ENCODE results near the gene ATRN. TPM values are rescaled to one million over a fixed set of nuclear protein-coding genes. Genes with fewer than 3 reads are reported as not detected.

The ATRN gene
- total and polyA plus RNA-seq, 4 donors = 8.4 to 104 (median 46.0) TPM

GRCh38 chr20:3652221-3652620 lies 181.4 kb downstream of the ATRN start:
- DNase-seq (ENCODE audit: low spot score) = no peak
- 94% methylated on average over 9 of the region's 9 CpGs for WGBS
- Histone ChIP-seq H3K27ac (ENCODE audit: low read depth in 1 of 2, low read length in 2 of 2) (no peak overlapping the region), H3K9ac (ENCODE audit: low read depth in 1 of 2, low read length in 2 of 2) (no peak overlapping the region), H3K27me3 (ENCODE audit: control insufficient read depth in 4 of 4, insufficient read depth in 4 of 4, low read length in 3 of 4) (no peaks in the 10 kb centered on the region), H3K9me3 (ENCODE audit: control insufficient read depth in 4 of 4, low read length in 3 of 4) (peaks cover 0 to 2% (median 0%) of the 10 kb centered on the region in 4 donors), H3K4me1 (ENCODE audit: control insufficient read depth in 4 of 4, insufficient read depth in 4 of 4, low read length in 3 of 4) (no peaks in the 10 kb centered on the region), H3K4me3 (ENCODE audit: low read depth in 1 of 3, low read length in 3 of 3) (no peak overlapping the region), H3K36me3 (ENCODE audit: control insufficient read depth in 4 of 4, insufficient read depth in 3 of 4, low read depth in 1 of 4, low read length in 3 of 4) (peaks cover 4 to 24% (median 13%) of the 10 kb centered on the region in 4 donors)
- TF ChIP-seq NR2F2 (IDR thresholded peaks at IDR 0.05) = no peak
- no peak for TF ChIP-seq GABPA (IDR thresholded peaks at IDR 0.05 in 1 of 2, conservative IDR thresholded peaks at IDR 0.05 in 1 of 2)
- TF ChIP-seq FOXA2 (IDR thresholded peaks at IDR 0.05) = no peak
- TF ChIP-seq SP1 (IDR thresholded peaks at IDR 0.05) = no peak
- TF ChIP-seq EGR1 (IDR thresholded peaks at IDR 0.05; ENCODE audit: low read depth in 2 of 2) = no peak
- TF ChIP-seq, protein P1, sequence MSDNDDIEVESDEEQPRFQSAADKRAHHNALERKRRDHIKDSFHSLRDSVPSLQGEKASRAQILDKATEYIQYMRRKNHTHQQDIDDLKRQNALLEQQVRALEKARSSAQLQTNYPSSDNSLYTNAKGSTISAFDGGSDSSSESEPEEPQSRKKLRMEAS (IDR thresholded peaks at IDR 0.05) = no peak
- TF ChIP-seq HNF4G (IDR thresholded peaks at IDR 0.05) = no peak
- TF ChIP-seq HNF4A (conservative IDR thresholded peaks at IDR 0.05) = no peak
- no peak for TF ChIP-seq REST (IDR thresholded peaks at IDR 0.05)
- no peak for TF ChIP-seq RXRA (IDR thresholded peaks at IDR 0.05)
- TF ChIP-seq, protein P2, sequence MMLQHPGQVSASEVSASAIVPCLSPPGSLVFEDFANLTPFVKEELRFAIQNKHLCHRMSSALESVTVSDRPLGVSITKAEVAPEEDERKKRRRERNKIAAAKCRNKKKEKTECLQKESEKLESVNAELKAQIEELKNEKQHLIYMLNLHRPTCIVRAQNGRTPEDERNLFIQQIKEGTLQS (IDR thresholded peaks at IDR 0.05) = no peak
- TF ChIP-seq YY1 (IDR thresholded peaks at IDR 0.05) = no peak

DNA sequence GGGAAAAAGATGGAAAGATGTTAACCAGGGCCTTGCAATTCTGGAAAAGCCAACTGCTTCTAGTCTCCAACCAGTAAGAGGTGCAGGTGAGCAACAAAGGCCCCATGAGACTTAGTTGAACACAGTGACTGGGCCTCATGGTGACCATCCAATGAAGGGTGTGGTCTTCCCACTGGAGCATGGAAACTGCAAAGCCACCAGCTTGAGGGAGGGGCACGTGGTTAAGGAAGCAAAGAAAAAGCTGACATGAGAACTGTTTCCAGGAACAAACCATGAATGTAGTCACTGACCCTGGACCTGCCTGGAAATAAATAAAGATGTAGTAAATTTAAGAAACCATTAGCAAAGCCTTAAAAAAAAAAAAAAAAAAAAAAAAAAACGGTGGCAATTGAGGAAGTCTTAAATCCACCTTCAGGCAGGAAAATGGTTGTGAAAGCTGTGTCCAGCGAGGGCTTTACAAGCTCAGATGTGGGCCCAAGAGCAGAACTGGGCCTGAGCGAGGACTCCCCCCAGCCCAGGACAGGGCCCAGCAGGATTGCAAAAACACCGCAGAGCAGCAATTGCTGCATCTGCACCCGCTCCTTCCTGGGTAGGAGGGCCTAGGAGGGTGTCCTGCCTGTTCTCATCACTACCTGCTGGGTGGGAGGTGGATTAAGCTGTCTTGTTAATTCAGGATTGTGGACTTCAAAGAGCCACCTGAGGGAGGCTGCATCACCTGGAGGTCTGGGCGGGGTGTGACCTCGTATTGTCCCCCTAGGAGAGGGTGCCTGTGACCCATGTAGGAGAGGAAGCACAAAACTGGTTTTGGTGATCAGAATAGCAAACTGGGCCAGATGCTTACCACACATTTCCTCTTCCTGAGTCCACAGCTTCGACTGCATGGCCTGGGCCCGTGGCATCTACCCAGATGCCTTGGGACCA lies 182.1 kb downstream of the ATRN start:
- DNase-seq (ENCODE audit: low spot score) = no peak
- TF ChIP-seq EGR1 (IDR thresholded peaks at IDR 0.05; ENCODE audit: low read depth in 2 of 2) (no peak), TAF1 (conservative IDR thresholded peaks at IDR 0.05) (no peak), JUND (IDR thresholded peaks at IDR 0.05) (no peak), FOXA2 (IDR thresholded peaks at IDR 0.05) (no peak), NR2F2 (IDR thresholded peaks at IDR 0.05) (no peak), ZBTB33 (IDR thresholded peaks at IDR 0.05) (no peak), FOXA1 (IDR thresholded peaks at IDR 0.05) (no peak), SP1 (IDR thresholded peaks at IDR 0.05) (no peak), CTCF (IDR thresholded peaks at IDR 0.05; ENCODE audit: low read depth, low read length, missing input control) (no peak), GABPA (IDR thresholded peaks at IDR 0.05 in 1 of 2, conservative IDR thresholded peaks at IDR 0.05 in 1 of 2) (no peak), YY1 (IDR thresholded peaks at IDR 0.05) (no peak), HNF4A (conservative IDR thresholded peaks at IDR 0.05) (no peak), RAD21 (IDR thresholded peaks at IDR 0.05) (no peak), HNF4G (IDR thresholded peaks at IDR 0.05) (no peak)
- TF ChIP-seq, protein P2 (IDR thresholded peaks at IDR 0.05) = no peak
- TF ChIP-seq, protein P1 (IDR thresholded peaks at IDR 0.05) = no peak

More for the DNA sequence above, 182.1 kb downstream of the ATRN start:
- peaks cover 4 to 17% (median 11%) of the 10 kb centered on the region in 4 donors for H3K36me3 ChIP-seq (ENCODE audit: control insufficient read depth in 4 of 4, insufficient read depth in 3 of 4, low read depth in 1 of 4, low read length in 3 of 4)
- H3K4me1 ChIP-seq (ENCODE audit: control insufficient read depth in 4 of 4, insufficient read depth in 4 of 4, low read length in 3 of 4) = no peaks in the 10 kb centered on the region
- 88% methylated on average over 10 of the region's 10 CpGs for WGBS
- peaks cover 0 to 2% (median 0%) of the 10 kb centered on the region in 4 donors for H3K9me3 ChIP-seq (ENCODE audit: control insufficient read depth in 4 of 4, low read length in 3 of 4)
- H3K27me3 ChIP-seq (ENCODE audit: control insufficient read depth in 4 of 4, insufficient read depth in 4 of 4, low read length in 3 of 4) = no peaks in the 10 kb centered on the region
- H3K27ac ChIP-seq (ENCODE audit: low read depth in 1 of 2, low read length in 2 of 2) = no peak overlapping the region
- no peak overlapping the region for H3K4me3 ChIP-seq (ENCODE audit: low read depth in 1 of 3, low read length in 3 of 3)
- H3K9ac ChIP-seq (ENCODE audit: low read depth in 1 of 2, low read length in 2 of 2) = no peak overlapping the region

Data from liver (tissue), 9 donors.